Activated CD4-positive, alpha-beta T cell treated with anti-CD3 and anti-CD28 coated beads, Interleukin-2, amount 50 U/mL, for 48 hours (primary cell): ENCODE measurements around the gene EHMT1.
A peak's percentile ranks its signal among the peaks of the same experiment; 100 is the strongest.

ENCODE experiments used
- DNase-seq, 2 experiments: peaks; one replicate each; pipeline ENCODE4 v3.0.0-alpha.2; 2020

The EHMT1 gene

DNA sequence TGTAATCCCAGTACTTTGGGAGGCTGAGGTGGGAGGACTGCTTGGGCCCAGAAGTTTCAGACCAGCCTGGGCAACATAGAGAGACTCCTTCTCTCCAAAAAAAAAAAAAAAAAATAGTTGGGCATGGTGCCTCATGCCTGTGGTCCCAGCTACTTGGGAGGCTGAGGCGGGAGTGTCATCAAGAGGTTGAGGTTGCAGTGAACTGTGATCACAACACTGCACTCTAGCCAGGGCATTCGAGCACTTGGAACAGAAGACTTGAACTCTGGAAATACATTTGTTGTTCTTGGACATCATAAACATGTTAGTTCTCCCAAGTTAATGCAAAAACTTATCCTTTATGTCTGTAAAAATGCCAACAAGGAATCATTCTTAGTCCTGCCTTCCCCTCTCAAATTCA lies 29.6 kb downstream of the EHMT1 start:
- DNase-seq = no peak

GRCh38 chr9:137649553-137649952 lies 30.7 kb downstream of the EHMT1 start:
- no peak for DNase-seq

DNA sequence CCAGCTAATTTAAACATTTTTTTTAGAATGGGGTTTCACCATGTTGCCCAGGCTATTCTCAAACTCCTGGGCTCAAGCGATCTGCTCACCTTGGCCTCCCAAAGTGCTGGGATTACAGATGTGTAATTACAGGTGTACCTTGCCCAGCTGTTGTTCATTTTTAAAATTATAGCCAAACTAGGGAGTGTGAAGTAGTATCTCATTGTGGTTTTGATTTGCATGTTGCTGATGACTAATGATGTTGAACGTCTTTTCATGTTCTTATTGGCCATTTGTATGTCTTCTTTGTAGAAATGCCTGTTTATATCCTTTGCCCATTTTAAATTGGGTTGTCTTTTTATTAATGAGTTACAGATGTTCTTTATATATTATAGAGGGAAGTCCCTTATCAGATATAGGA lies 31.5 kb downstream of the EHMT1 start:
- DNase-seq = no peak

DNA sequence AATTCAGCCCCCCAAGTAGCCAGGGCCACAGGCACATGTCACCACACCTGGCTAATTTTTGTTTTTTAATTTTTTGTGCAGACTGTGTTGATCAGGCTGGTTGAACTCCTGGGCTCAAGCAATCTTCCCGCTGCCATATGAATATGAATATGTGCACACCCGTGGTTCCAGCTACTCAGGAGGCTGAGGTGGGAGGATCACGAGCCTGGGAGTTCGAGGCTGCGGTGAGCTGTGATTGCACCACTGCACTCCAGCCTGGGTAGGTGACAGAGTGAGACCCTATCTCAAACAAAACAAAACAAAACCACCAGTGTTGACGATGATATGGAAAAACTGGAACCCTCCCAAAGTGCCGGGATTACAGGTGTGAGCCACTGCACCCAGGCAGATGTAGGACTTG lies 32.0 kb downstream of the EHMT1 start:
- DNase-seq = no peak

DNA sequence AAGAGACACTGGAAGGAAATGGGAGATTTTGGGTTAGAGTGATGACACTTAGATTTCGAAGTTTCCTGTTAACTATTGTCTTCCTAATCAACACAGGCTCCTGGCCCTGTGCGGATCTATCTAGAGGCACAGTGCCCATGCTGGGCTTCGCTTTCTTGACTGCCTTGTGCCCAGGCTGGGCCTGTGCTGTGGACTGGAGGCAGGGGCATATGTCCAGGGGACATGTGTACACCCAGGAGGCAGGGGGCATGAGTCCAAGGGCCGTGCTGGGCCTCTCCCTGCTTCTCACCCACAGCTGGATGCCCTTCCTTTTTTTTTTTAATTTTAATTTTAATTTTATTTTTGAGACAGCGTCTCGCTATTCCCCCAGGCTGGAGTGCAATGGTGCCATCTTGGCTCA lies 37.6 kb downstream of the EHMT1 start:
- DNase-seq = no peak

DNA sequence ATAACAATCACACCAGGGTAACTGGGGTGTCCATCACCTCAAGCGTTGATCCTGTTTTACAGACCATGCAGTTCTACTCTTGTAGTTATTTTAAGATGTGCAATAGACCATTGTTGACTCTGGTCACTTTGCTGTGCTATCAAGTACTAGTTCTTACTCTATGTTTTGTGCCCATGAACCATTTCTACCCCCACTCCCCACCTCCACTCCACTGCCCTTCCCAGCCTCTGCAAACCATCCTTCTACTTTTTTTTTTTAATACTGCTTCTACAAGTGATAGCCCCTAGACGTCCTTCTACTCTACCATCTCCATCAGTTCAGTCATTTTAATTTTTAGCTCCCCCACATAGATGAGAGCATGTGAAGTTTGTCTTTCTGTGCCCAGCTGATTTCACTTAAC lies 38.8 kb downstream of the EHMT1 start:
- no peak for DNase-seq

- DNase-seq = no peak
Observed at GRCh38 chr9:137658781-137659180, 40.0 kb downstream of the EHMT1 start.

- no peak for DNase-seq
Observed at GRCh38 chr9:137660144-137660543, 41.3 kb downstream of the EHMT1 start.

DNA sequence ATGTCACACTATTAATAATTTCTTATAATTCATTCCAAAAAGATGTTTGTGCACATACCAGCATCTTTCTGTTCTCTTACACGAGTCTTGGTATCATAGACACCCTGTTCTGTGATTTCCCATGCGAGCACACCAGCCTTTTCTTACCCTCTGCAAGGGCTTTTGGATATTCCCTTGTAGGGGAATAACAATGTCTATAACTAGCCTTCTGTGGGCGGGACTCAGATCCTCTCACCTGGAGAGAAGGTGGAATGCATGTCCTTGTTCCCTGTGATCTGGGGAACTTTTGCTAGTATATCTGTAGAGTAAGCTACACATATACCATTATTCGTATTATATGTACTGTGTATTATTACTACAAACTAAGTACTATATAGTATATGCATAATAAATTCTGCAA lies 44.8 kb downstream of the EHMT1 start:
- DNase-seq = no peak

- DNase-seq = no peak
Observed at GRCh38 chr9:137664676-137665075, 45.9 kb downstream of the EHMT1 start.

- no peak for DNase-seq
Observed at GRCh38 chr9:137665226-137665625, 46.4 kb downstream of the EHMT1 start.

GRCh38 chr9:137665697-137666512 lies 47.1 kb downstream of the EHMT1 start:
- no peak for DNase-seq

GRCh38 chr9:137666513-137666822 lies 47.7 kb downstream of the EHMT1 start:
- DNase-seq = no peak

GRCh38 chr9:137666955-137667670 lies 48.3 kb downstream of the EHMT1 start:
- DNase-seq = no peak

DNA sequence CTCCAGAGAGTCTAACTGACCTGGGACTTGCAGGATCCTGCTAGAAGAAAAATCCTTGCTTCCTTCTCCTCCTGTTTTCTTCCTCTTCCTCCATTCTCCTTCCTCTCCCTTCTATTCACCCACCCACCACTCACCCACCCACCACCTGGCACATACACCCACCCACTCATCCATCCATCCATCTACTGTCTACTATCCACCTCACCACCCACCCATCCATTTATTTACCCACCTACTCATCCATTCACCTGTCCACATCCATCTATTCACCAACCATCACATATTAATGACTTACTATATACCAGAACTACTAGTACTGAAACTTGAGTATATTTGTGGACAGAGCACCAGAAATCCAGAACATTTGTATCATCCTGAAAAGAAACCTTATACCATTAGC lies 49.4 kb downstream of the EHMT1 start:
- DNase-seq = no peak

GRCh38 chr9:137669261-137669672 lies 50.5 kb downstream of the EHMT1 start:
- DNase-seq = no peak

DNA sequence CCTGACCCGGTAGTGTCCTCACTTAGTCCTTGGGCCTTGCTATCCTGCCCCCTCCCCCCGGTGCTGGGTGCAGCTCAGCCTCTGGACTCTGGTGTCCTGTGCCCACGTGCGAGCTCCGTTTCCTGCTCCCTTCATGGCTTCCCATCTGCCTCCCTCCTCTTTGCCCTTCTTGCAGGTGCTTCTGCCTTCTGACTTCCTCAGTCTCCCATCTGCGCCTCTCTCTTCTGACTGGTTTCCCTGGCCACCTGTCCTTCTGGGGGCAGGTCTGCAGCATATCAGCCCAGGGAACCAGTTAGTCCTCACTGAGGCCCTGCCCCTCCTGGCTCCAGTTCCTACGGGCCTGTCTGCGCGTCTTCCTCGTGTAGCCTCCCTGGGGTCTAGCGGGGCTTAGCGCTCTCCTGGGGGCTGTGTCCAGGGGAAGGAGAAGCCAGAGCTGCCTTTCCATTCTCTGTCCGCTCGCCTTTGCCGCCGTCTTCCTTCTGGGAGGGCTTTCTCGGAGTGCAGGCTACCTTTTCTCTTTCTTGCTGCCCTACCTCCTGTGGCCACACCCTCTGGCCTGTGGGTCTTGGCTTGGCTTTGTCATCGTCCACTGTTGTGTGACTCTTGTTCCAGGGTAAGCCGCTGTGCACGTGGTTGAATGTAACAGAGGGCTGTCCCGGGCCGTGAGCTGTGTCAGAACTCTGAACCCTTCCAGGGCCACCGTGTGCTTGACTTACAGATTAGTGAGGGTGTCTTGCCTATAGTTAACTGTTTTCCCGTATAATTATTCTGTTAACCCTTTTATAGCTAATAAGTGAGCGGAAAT lies 51.8 kb downstream of the EHMT1 start:
- no peak for DNase-seq

- no peak for DNase-seq
Observed at GRCh38 chr9:137671196-137671538, 52.4 kb downstream of the EHMT1 start.

GRCh38 chr9:137671721-137672120 lies 52.9 kb downstream of the EHMT1 start:
- DNase-seq = no peak

DNA sequence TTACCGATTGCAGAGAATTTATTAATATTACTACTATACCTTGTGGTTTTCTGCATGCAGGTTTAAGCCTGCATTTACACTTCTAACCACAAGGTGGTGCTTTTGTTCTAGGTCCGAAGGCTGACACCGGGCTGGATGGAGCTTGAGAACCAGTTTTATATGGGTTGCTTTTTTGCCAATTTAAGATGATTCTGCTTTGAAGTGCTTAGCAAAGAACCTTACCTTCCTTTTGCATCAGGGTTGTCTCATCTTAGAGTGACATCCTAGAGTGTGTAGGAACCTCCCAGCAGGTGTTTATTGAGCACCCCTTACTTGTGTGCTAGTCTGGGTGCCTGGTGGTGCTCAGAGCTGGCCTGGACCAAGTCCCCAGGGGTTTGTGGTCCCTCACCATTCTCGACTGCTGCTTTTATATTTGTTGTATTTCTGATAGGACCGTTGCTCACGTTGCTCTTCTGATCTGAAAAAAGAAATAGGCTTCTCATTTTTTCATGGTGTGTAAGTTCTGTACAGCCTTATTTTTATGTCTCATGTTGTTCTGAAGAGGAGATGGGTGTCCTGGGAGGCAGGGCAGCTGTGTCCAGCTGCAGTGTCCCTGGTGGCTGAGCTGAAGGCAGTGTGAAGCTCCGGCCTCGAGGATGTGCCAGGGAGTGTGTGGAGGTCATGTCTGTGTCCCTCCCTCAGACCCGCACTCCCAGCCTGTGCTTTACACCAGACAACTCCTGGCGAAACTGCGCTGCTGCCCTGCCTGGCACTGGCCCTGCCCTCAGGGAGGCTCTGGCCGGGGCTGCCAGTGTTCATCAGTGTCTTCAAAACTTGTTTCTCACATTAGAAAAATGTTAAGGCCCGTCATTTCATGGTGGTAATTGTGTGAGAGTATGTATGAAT lies 54.3 kb downstream of the EHMT1 start:
- DNase-seq = peak; percentile 20 to 31

GRCh38 chr9:137673886-137674285 lies 55.1 kb downstream of the EHMT1 start:
- no peak for DNase-seq

GRCh38 chr9:137674307-137674975 lies 55.6 kb downstream of the EHMT1 start:
- no peak for DNase-seq
